Kidney epithelial cell (primary cell): Measurements from ENCODE around the gene SPATA3. TPM values are rescaled to one million over a fixed set of nuclear protein-coding genes. Genes with fewer than 3 reads are reported as not detected.

Experiments used
- DNase-seq: peaks from one replicate; pipeline ENCODE4 v3.0.0-alpha.2; 2010; ENCODE audit warnings: low read depth
- H3K27me3 ChIP-seq: 2 replicates; pipeline ENCODE4 v1.6.0; 2011; ENCODE audit warnings: low read length; ENCODE audit not compliant: control insufficient read depth, insufficient read depth
- H3K36me3 ChIP-seq: 2 replicates; pipeline ENCODE4 v1.5.1; 2011; ENCODE audit warnings: low read length; ENCODE audit not compliant: control insufficient read depth, insufficient read depth
- H3K4me3 ChIP-seq: 2 replicates; pipeline ENCODE4 v1.5.1; 2011; ENCODE audit warnings: low read depth, mild to moderate bottlenecking, control low read depth, low read length
- CTCF ChIP-seq: IDR thresholded peaks from 2 replicates; pipeline ENCODE4 v1.5.1; 2011; ENCODE audit warnings: mild to moderate bottlenecking, moderate library complexity, low read length, control low read depth, inconsistent platforms; ENCODE audit not compliant: insufficient read depth, poor library complexity, severe bottlenecking
- total RNA-seq: library from RNA; depleted of rRNA; stranded (reverse); fragments of >200 nt; gene quantifications from 2 replicates; pipeline ENCODE4 v1.2.3, GENCODE V29; 2015

Gene SPATA3
- total RNA-seq, 1 donor from 2014 or later: not detected

- Histone ChIP-seq H3K27me3 (peaks cover 28% of the 10 kb centered on the region), H3K4me3 (no peak overlapping the region), H3K36me3 (no peaks in the 10 kb centered on the region)
- no peak for DNase-seq
- no peak for TF ChIP-seq CTCF
Measured at GRCh38 chr2:231011526-231011925, 15.6 kb downstream of the SPATA3 start.

- no peaks in the 10 kb centered on the region for H3K36me3 ChIP-seq
- H3K27me3 ChIP-seq: peaks cover 30% of the 10 kb centered on the region
- DNase-seq: no peak
- TF ChIP-seq CTCF: no peak
- no peak overlapping the region for H3K4me3 ChIP-seq
Measured at GRCh38 chr2:231012463-231012862, 16.5 kb downstream of the SPATA3 start.

GRCh38 chr2:231013820-231014219 is 17.9 kb downstream of the SPATA3 start:
- no peak overlapping the region for H3K4me3 ChIP-seq
- no peaks in the 10 kb centered on the region for H3K36me3 ChIP-seq
- no peak for DNase-seq
- TF ChIP-seq CTCF: no peak
- H3K27me3 ChIP-seq: peaks cover 21% of the 10 kb centered on the region

- H3K4me3 ChIP-seq: no peak overlapping the region
- peaks cover 14% of the 10 kb centered on the region for H3K27me3 ChIP-seq
- no peaks in the 10 kb centered on the region for H3K36me3 ChIP-seq
- DNase-seq: no peak
- no peak for TF ChIP-seq CTCF
Measured at GRCh38 chr2:231015478-231015877, 19.6 kb downstream of the SPATA3 start.

GRCh38 chr2:231015926-231016325 is 20.0 kb downstream of the SPATA3 start:
- Histone ChIP-seq H3K4me3 (no peak overlapping the region), H3K36me3 (no peaks in the 10 kb centered on the region), H3K27me3 (peaks cover 14% of the 10 kb centered on the region)
- TF ChIP-seq CTCF: no peak
- DNase-seq: no peak

- Histone ChIP-seq H3K4me3 (no peak overlapping the region), H3K36me3 (no peaks in the 10 kb centered on the region), H3K27me3 (peaks cover 11% of the 10 kb centered on the region)
- no peak for TF ChIP-seq CTCF
- no peak for DNase-seq
Measured at GRCh38 chr2:231016566-231017230, 20.8 kb downstream of the SPATA3 start.
